Keratinocyte (primary cell): ENCODE data around the gene HTR3E. TPM values are rescaled to one million over a fixed set of nuclear protein-coding genes. Genes with fewer than 3 reads are reported as not detected.
"Not testable (repeated sequence)": the region's sequence is repeated elsewhere in the genome, so short reads cannot be mapped to it uniquely, and the experiment has no call there.

Experiments
- DNase-seq: peaks from one replicate; pipeline ENCODE4 v3.0.0-alpha.2; 2011; ENCODE audit warnings: low read depth, missing footprints, low spot score
- FAIRE-seq: peaks from 2 replicates; lab custom pipeline; 2011; peaks lifted over from hg19 to GRCh38; lab: Jason Lieb, UNC
- H2AFZ ChIP-seq: 2 replicates; pipeline ENCODE4 v1.6.0; 2012; ENCODE audit warnings: low read length, control low read depth, inconsistent platforms; ENCODE audit not compliant: control insufficient read depth
- H3K27ac ChIP-seq: 2 replicates; pipeline ENCODE4 v1.5.1; 2011; ENCODE audit warnings: low read length; ENCODE audit not compliant: control insufficient read depth, insufficient read depth
- H3K27me3 ChIP-seq: 3 replicates; pipeline ENCODE4 v1.6.0; 2011; ENCODE audit warnings: low read length; ENCODE audit not compliant: control insufficient read depth, insufficient read depth; ENCODE audit errors: extremely low read depth
- H3K36me3 ChIP-seq, 2 experiments: 2 replicates in 1 of 2; 3 replicates in 1 of 2; pipeline ENCODE4 v1.5.1; 2011; ENCODE audit warnings: low read length in 2 of 2, mild to moderate bottlenecking in 1 of 2; ENCODE audit not compliant: control insufficient read depth in 2 of 2, insufficient read depth in 2 of 2; ENCODE audit errors: extremely low read depth in 1 of 2
- H3K4me1 ChIP-seq: 3 replicates; pipeline ENCODE4 v1.5.1; 2011; ENCODE audit warnings: low read length; ENCODE audit not compliant: control insufficient read depth, insufficient read depth; ENCODE audit errors: extremely low read depth
- H3K4me2 ChIP-seq: 3 replicates; pipeline ENCODE4 v1.6.0; 2011; ENCODE audit warnings: low read depth, low read length; ENCODE audit not compliant: control insufficient read depth, insufficient read depth; ENCODE audit errors: extremely low read depth
- H3K4me3 ChIP-seq, 3 experiments: fragments of 200-600 bp in 1 of 3; sonication (generic) in 1 of 3; 2 replicates in 2 of 3; 3 replicates in 1 of 3; pipeline ENCODE4 v1.5.1; 2011 to 2016; ENCODE audit warnings: low read length in 3 of 3, mild to moderate bottlenecking in 3 of 3, control low read depth in 2 of 3, inconsistent platforms in 1 of 3, low read depth in 1 of 3, mixed read lengths in 1 of 3, mixed run types in 1 of 3, moderate library complexity in 1 of 3; ENCODE audit not compliant: control insufficient read depth in 2 of 3, insufficient read depth in 2 of 3; ENCODE audit errors: extremely low read depth in 1 of 3
- H3K79me2 ChIP-seq: 2 replicates; pipeline ENCODE4 v1.6.0; 2012; ENCODE audit warnings: low read length; ENCODE audit not compliant: control insufficient read depth, insufficient read depth
- H3K9ac ChIP-seq: 3 replicates; pipeline ENCODE4 v1.6.0; 2011; ENCODE audit warnings: low read length; ENCODE audit not compliant: control insufficient read depth, insufficient read depth; ENCODE audit errors: extremely low read depth
- H3K9me1 ChIP-seq: 3 replicates; pipeline ENCODE4 v1.6.0; 2011; ENCODE audit warnings: low read length; ENCODE audit not compliant: control insufficient read depth, insufficient read depth; ENCODE audit errors: extremely low read depth
- H3K9me3 ChIP-seq: 2 replicates; pipeline ENCODE4 v1.5.1; 2012; ENCODE audit warnings: low read depth, low read length; ENCODE audit not compliant: control insufficient read depth
- H4K20me1 ChIP-seq: 3 replicates; pipeline ENCODE4 v1.6.0; 2011; ENCODE audit warnings: low read length; ENCODE audit not compliant: control insufficient read depth, insufficient read depth; ENCODE audit errors: extremely low read depth
- EZH2 ChIP-seq: IDR thresholded peaks from one replicate; pipeline ENCODE4 v1.6.1; 2012; ENCODE audit warnings: inconsistent platforms, mild to moderate bottlenecking, low read length, moderate library complexity
- dilution Hi-C: fragments of 300-500 bp; cut with MboI; formaldehyde crosslinking; loops from one replicate; pipeline ENCODE4 v1.7.0; 2020; ENCODE audit warnings: low sequenced_read_pairs; ENCODE audit not compliant: extremely low pct_ligation_motif_present
- polyA plus RNA-seq, 5 experiments: library from polyadenylated mRNA; depleted of rRNA in 3 of 5; stranded (reverse) in 3 of 5; stranded (forward) in 1 of 5; unstranded in 1 of 5; fragments of >200 nt; gene quantifications; 1 replicate in 1 of 5; 2 replicates in 3 of 5; 3 replicates in 1 of 5; pipeline versions ENCODE4 v1.2.1 to v1.2.3, GENCODE V29; 2011 to 2012; ENCODE audit warnings: missing spikeins in 2 of 5, low read depth in 1 of 5, low replicate concordance in 1 of 5
- TF ChIP-seq, protein P1 (sequence below), 3 experiments: IDR thresholded peaks in 1 of 3; conservative IDR thresholded peaks in 1 of 3; optimal IDR thresholded peaks in 1 of 3; 2 replicates in 2 of 3; 3 replicates in 1 of 3; pipeline versions ENCODE3 to v1.5.1; 2011; ENCODE audit warnings: low read length in 3 of 3, mild to moderate bottlenecking in 3 of 3, moderate library complexity in 2 of 3, control low read depth in 1 of 3, inconsistent platforms in 1 of 3; ENCODE audit not compliant: insufficient read depth in 2 of 3; ENCODE audit errors: extremely low read depth in 1 of 3

Gene HTR3E
- polyA plus RNA-seq, 1 donor (not counting 4 experiments of a cell fraction or from before 2014, with no cell fraction given) = not detected

DNA sequence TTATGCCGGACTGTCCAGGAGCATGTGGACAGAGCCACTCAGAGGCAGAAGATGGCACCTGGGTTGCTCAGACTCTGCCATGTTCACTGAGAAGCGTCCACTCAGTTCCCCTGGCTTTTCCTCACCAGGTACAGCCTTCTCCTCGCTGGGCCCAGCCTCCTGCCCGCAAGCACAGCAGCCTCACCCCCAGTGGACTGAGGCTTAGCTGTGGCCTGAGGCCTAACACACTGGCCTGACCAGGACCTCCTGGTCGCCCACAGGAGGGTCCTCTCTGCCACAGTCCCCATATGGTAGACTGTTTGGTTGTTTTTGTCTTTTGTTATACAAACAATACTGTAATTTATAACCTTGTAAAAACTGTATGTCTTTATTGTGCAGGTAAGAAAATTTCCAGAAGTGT is 28.5 kb upstream of the HTR3E start:
- H3K27me3 ChIP-seq = no peaks in the 10 kb centered on the region
- TF ChIP-seq, protein P1, sequence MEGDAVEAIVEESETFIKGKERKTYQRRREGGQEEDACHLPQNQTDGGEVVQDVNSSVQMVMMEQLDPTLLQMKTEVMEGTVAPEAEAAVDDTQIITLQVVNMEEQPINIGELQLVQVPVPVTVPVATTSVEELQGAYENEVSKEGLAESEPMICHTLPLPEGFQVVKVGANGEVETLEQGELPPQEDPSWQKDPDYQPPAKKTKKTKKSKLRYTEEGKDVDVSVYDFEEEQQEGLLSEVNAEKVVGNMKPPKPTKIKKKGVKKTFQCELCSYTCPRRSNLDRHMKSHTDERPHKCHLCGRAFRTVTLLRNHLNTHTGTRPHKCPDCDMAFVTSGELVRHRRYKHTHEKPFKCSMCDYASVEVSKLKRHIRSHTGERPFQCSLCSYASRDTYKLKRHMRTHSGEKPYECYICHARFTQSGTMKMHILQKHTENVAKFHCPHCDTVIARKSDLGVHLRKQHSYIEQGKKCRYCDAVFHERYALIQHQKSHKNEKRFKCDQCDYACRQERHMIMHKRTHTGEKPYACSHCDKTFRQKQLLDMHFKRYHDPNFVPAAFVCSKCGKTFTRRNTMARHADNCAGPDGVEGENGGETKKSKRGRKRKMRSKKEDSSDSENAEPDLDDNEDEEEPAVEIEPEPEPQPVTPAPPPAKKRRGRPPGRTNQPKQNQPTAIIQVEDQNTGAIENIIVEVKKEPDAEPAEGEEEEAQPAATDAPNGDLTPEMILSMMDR (optimal IDR thresholded peaks at IDR 0.05 in 1 of 3, IDR thresholded peaks at IDR 0.05 in 1 of 3, conservative IDR thresholded peaks at IDR 0.05 in 1 of 3; ENCODE audit: extremely low read depth in 1 of 3, insufficient read depth in 2 of 3, low read length in 3 of 3) = no peak
- TF ChIP-seq EZH2 = no peak
- FAIRE-seq (no peak), DNase-seq (no peak)
- no peaks in the 10 kb centered on the region for H4K20me1 ChIP-seq
- no peaks in the 10 kb centered on the region for H3K9me3 ChIP-seq
- no peak overlapping the region for H2AFZ ChIP-seq
- H3K4me2 ChIP-seq = no peak overlapping the region
- no peak overlapping the region for H3K27ac ChIP-seq
- no peaks in the 10 kb centered on the region for H3K9me1 ChIP-seq
- H3K79me2 ChIP-seq = no peaks in the 10 kb centered on the region
- no peaks in the 10 kb centered on the region for H3K4me1 ChIP-seq
- H3K36me3 ChIP-seq = no peaks in the 10 kb centered on the region
- no peak overlapping the region for H3K4me3 ChIP-seq
- no peak overlapping the region for H3K9ac ChIP-seq
- dilution Hi-C loops = no loop called here

DNA sequence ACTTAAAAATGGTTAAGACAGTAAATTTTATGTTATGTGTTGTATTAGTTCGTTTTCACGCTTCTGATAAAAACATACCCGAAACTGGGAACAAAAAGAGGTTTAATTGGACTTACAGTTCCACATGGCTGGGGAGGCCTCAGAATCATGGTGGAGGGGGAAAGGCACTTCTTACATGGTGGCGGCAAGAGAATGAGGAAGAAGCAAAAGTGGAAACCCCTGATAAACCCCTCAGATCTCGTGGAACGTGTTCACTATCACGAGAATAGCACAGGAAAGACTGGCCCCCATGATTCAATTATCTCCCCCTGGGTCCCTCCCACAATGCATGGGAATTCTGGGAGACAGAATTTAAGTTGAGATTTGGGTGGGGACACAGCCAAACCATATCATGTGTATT is 25.7 kb upstream of the HTR3E start:
- H3K36me3 ChIP-seq, H3K9ac ChIP-seq, H3K27ac ChIP-seq, H2AFZ ChIP-seq, H3K79me2 ChIP-seq, DNase-seq, H3K9me1 ChIP-seq, FAIRE-seq, H3K9me3 ChIP-seq, H3K27me3 ChIP-seq, H4K20me1 ChIP-seq, H3K4me1 ChIP-seq, dilution Hi-C loops, H3K4me3 ChIP-seq, H3K4me2 ChIP-seq: not testable (repeated sequence)

DNA sequence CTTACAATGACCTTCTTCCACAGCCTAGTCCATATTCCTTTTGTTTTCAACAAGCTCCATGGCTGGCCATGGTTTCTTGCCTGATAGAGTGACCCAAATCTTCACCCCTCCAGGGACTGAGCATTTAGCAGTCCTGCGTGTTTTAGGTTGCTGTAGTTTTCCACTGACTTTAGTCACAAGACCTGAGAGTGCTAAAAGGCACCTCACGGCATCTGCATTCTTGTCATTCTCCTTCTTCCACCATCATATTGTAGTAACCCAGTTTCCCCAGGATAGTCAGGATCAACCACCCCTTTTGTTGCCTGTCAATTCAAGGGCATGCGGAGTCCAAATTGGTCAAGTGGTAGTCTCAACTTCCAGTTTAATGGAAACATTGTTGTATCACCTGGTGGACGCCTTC is 23.2 kb upstream of the HTR3E start:
- no peak for DNase-seq
- no peak overlapping the region for H2AFZ ChIP-seq
- H3K4me2 ChIP-seq = no peak overlapping the region
- no peaks in the 10 kb centered on the region for H3K36me3 ChIP-seq
- H3K27ac ChIP-seq = no peak overlapping the region
- H3K4me3 ChIP-seq = no peak overlapping the region
- no peaks in the 10 kb centered on the region for H4K20me1 ChIP-seq
- no peak for FAIRE-seq
- H3K4me1 ChIP-seq = no peaks in the 10 kb centered on the region
- dilution Hi-C loops = no loop called here
- TF ChIP-seq, protein P1 (optimal IDR thresholded peaks at IDR 0.05 in 1 of 3, IDR thresholded peaks at IDR 0.05 in 1 of 3, conservative IDR thresholded peaks at IDR 0.05 in 1 of 3; ENCODE audit: extremely low read depth in 1 of 3, insufficient read depth in 2 of 3, low read length in 3 of 3) = no peak
- no peak for TF ChIP-seq EZH2
- H3K9me1 ChIP-seq = no peaks in the 10 kb centered on the region
- no peaks in the 10 kb centered on the region for H3K9me3 ChIP-seq
- H3K79me2 ChIP-seq = no peaks in the 10 kb centered on the region
- H3K27me3 ChIP-seq = no peaks in the 10 kb centered on the region
- no peak overlapping the region for H3K9ac ChIP-seq
